SK-N-MC (cell line): ENCODE data around the gene UNCX.

Experiments used
- EZH2 ChIP-seq: fragments of 200-600 bp; sonication (generic); IDR thresholded peaks from one replicate; pipeline ENCODE4 v1.6.1; 2017; ENCODE audit warnings: antibody characterized with exemption
- FOXP2 ChIP-seq: optimal IDR thresholded peaks from 2 replicates; pipeline ENCODE3; 2011; ENCODE audit warnings: mild to moderate bottlenecking, moderate library complexity; ENCODE audit not compliant: insufficient read depth; ENCODE audit errors: extremely low read length, control extremely low read depth
- POLR2AphosphoS5 ChIP-seq: IDR thresholded peaks from 2 replicates; pipeline ENCODE4 v1.6.1; 2012; ENCODE audit warnings: mild to moderate bottlenecking, low read depth, low read length, borderline replicate concordance

- TF ChIP-seq EZH2: no peak
- no peak for TF ChIP-seq POLR2AphosphoS5
- TF ChIP-seq FOXP2: no peak
Observed at GRCh38 chr7:1244700-1245523, 12.2 kb downstream of the UNCX start.
